Measurements from ENCODE around the gene SCT. TPM values are rescaled to one million over a fixed set of nuclear protein-coding genes. Genes with fewer than 3 reads are reported as not detected.

Gene SCT
- total RNA-seq, 6 donors from 2014 or later, result 0.72 TPM; not detected in 5

DNA sequence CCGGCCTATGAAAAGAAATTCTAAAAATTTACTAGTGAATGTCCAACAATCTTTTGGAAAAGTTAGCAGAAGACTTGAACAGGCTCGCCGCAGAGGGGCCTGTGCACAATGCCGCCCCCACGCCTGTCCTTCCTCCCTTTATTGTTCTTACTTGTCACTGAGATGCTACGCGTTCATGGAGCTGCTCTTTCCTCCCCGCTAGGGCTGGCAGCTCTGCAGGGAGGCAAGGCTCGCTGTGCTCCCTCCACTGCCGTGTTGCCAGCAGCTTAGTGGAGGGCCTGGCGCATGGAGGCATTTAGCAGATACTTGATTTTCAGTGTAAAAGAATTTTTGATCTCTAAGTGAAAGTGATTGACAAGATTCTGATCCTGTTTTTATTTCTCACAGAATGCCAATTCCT, 36.0 kb downstream of the SCT start:
- H3K36me3 ChIP-seq, result peaks cover 17 to 94% (median 82%) of the 10 kb centered on the region in 4 donors
- H3K27ac ChIP-seq, result no peak overlapping the region
- no peaks in the 10 kb centered on the region for H3K9me3 ChIP-seq
- TF ChIP-seq, protein P1, sequence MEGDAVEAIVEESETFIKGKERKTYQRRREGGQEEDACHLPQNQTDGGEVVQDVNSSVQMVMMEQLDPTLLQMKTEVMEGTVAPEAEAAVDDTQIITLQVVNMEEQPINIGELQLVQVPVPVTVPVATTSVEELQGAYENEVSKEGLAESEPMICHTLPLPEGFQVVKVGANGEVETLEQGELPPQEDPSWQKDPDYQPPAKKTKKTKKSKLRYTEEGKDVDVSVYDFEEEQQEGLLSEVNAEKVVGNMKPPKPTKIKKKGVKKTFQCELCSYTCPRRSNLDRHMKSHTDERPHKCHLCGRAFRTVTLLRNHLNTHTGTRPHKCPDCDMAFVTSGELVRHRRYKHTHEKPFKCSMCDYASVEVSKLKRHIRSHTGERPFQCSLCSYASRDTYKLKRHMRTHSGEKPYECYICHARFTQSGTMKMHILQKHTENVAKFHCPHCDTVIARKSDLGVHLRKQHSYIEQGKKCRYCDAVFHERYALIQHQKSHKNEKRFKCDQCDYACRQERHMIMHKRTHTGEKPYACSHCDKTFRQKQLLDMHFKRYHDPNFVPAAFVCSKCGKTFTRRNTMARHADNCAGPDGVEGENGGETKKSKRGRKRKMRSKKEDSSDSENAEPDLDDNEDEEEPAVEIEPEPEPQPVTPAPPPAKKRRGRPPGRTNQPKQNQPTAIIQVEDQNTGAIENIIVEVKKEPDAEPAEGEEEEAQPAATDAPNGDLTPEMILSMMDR (IDR thresholded peaks at IDR 0.05), result no peak
- TF ChIP-seq POLR2AphosphoS5 (IDR thresholded peaks at IDR 0.05) (no peak), POLR2A (IDR thresholded peaks at IDR 0.05) (no peak), EP300 (IDR thresholded peaks at IDR 0.05) (no peak)
- 76 to 82% methylated on average over 11 of the region's 11 CpGs for WGBS, 2 donors
- H3K4me1 ChIP-seq, result peaks cover 0 to 11% (median 4%) of the 10 kb centered on the region in 4 donors
- no peak for DNase-seq
- ATAC-seq (ENCODE audit: low FRiP score in 2 of 2), result no peak
- H3K27me3 ChIP-seq, result no peaks in the 10 kb centered on the region
- no peak overlapping the region for H3K4me3 ChIP-seq

DNA sequence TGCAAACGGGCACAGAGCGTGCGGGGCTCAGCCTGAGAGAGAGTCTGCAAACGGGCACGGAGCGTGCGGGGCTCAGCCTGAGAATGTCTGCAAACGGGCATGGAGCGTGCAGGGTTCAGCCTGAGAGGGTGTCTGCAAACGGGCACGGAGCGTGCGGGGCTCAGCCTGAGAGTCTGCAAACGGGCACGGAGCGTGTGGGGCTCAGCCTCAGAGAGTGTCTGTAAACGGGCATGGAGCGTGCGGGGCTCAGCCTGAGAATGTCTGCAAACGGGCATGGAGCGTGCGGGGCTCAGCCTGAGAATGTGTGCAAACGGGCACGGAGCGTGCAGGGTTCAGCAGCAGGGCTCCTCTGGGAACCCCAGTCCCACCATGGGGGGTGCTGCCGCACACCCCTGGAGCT, 37.2 kb downstream of the SCT start:
- Histone ChIP-seq H3K27me3 (no peaks in the 10 kb centered on the region), H3K4me1 (peaks cover 0 to 11% (median 4%) of the 10 kb centered on the region in 4 donors), H3K9me3 (no peaks in the 10 kb centered on the region), H3K36me3 (peaks cover 17 to 86% (median 74%) of the 10 kb centered on the region in 4 donors), H3K27ac (no peak overlapping the region), H3K4me3 (no peak overlapping the region)
- DNase-seq, result peak in 1 of 2 donors; percentile 83
- no peak for ATAC-seq (ENCODE audit: low FRiP score in 2 of 2)
- TF ChIP-seq POLR2AphosphoS5 (IDR thresholded peaks at IDR 0.05) (no peak), POLR2A (IDR thresholded peaks at IDR 0.05) (no peak), EP300 (IDR thresholded peaks at IDR 0.05) (no peak)
- TF ChIP-seq, protein P1 (IDR thresholded peaks at IDR 0.05), result no peak
- 89 to 94% methylated on average over 24 to 26 of the region's 26 CpGs for WGBS, 2 donors

- peak in 1 of 2 donors; percentile 72 for DNase-seq
- WGBS, 2 donors, result 63 to 66% methylated on average over 6 of the region's 6 CpGs
These were observed 39.0 kb downstream of the SCT start for GRCh38 chr11:587978-588380.

DNA sequence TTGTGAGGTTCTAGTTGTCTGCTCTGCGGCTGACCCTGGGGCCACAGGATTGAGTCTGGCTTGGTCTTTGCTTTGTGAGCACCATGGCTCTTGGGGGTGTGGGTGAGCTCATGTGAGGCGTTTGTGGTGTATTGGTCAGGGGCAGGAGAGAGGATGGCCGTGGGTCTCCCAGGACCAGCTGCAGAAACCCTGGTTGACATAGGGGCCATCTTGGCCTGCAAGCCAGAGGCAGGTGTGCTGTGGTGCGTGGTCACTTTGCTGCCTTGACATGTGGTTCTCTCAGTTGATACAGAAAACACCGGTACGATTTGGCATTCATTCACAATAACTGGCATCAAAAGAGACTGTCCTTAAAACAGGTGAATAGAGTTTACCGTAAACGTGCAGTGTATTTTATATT, 39.4 kb downstream of the SCT start:
- WGBS, 2 donors, result 90 to 91% methylated on average over 5 to 8 of the region's 8 CpGs
- Histone ChIP-seq H3K36me3 (peaks cover 3 to 82% (median 70%) of the 10 kb centered on the region in 4 donors), H3K27me3 (no peaks in the 10 kb centered on the region), H3K27ac (peak overlapping the region; percentile 19 to 67 (median 60)), H3K4me3 (no peak overlapping the region), H3K9me3 (no peaks in the 10 kb centered on the region), H3K4me1 (peaks cover 0 to 11% (median 4%) of the 10 kb centered on the region in 4 donors)
- DNase-seq (no peak), ATAC-seq (ENCODE audit: low FRiP score in 2 of 2) (no peak)
- TF ChIP-seq EP300 (IDR thresholded peaks at IDR 0.05) (no peak), POLR2A (IDR thresholded peaks at IDR 0.05) (no peak), POLR2AphosphoS5 (IDR thresholded peaks at IDR 0.05) (no peak)
- TF ChIP-seq, protein P1 (IDR thresholded peaks at IDR 0.05), result no peak

More at GRCh38 chr11:587978-588380, 39.0 kb downstream of the SCT start:
- ATAC-seq (ENCODE audit: low FRiP score in 2 of 2), result peak; percentile 78 to 82
- Histone ChIP-seq H3K27me3 (no peaks in the 10 kb centered on the region), H3K9me3 (no peaks in the 10 kb centered on the region), H3K27ac (peak overlapping the region; percentile 19 to 67 (median 60)), H3K4me3 (no peak overlapping the region), H3K36me3 (peaks cover 7 to 82% (median 70%) of the 10 kb centered on the region in 4 donors), H3K4me1 (peaks cover 0 to 11% (median 4%) of the 10 kb centered on the region in 4 donors)
- TF ChIP-seq POLR2A (IDR thresholded peaks at IDR 0.05) (no peak), POLR2AphosphoS5 (IDR thresholded peaks at IDR 0.05) (no peak), EP300 (IDR thresholded peaks at IDR 0.05) (no peak)
- TF ChIP-seq, protein P1 (IDR thresholded peaks at IDR 0.05), result no peak

Data from upper lobe of left lung (tissue), 6 donors.